Thyroid gland (tissue), 4 donors: Measurements from ENCODE around the gene CFHR2. TPM values are rescaled to one million over a fixed set of nuclear protein-coding genes. Genes with fewer than 3 reads are reported as not detected.
"Not testable (repeated sequence)": the region's sequence is repeated elsewhere in the genome, so short reads cannot be mapped to it uniquely, and the experiment has no call there.

Experiments used
- DNase-seq, 2 donors: peaks; one replicate each; pipeline ENCODE4 v3.0.0-alpha.2; 2019
- H3K27ac ChIP-seq, 3 donors: fragments of 200-600 bp; sonication (generic); 1 replicate in 2 of 3; 2 replicates in 1 of 3; pipeline ENCODE4 v1.5.1; 2016 to 2019; ENCODE audit warnings: mild to moderate bottlenecking in 1 of 3, moderate library complexity in 1 of 3
- H3K27me3 ChIP-seq: fragments of 200-600 bp; sonication (generic); one replicate; pipeline ENCODE4 v1.5.1; 2019
- H3K36me3 ChIP-seq, 2 donors: fragments of 200-600 bp; sonication (generic); one replicate each; pipeline ENCODE4 v1.5.1; 2016 to 2019
- H3K4me1 ChIP-seq, 2 donors: fragments of 200-600 bp; sonication (generic); one replicate each; pipeline ENCODE4 v1.5.1; 2017 to 2019
- H3K4me3 ChIP-seq, 3 donors: fragments of 200-600 bp; sonication (generic); replicated peaks in 1 of 3; 1 replicate in 2 of 3; 2 replicates in 1 of 3; pipeline ENCODE4 v1.5.1; 2016; ENCODE audit warnings: mild to moderate bottlenecking in 1 of 3
- H3K9me3 ChIP-seq: fragments of 200-600 bp; sonication (generic); one replicate; pipeline ENCODE4 v1.5.1; 2017
- POLR2A ChIP-seq, 2 donors: fragments of 450-650 bp; IDR thresholded peaks; one replicate each; pipeline ENCODE4 v1.6.1; 2017; ENCODE audit warnings: antibody characterized with exemption in 2 of 2, mild to moderate bottlenecking in 2 of 2, moderate library complexity in 1 of 2
- WGBS, 2 donors: methylation state at CpG; one replicate each; pipeline ENCODE4 v1.1.5; 2017; 5-methylcytosine and 5-hydroxymethylcytosine counted together
- intact Hi-C: fragments of 100-400 bp; cut with DNase I; formaldehyde crosslinking; loops from one replicate; pipeline ENCODE4 v1.15.1; 2023
- total RNA-seq, 4 donors: library from RNA; depleted of rRNA; stranded (reverse); fragments of >200 nt; gene quantifications; one replicate each; pipeline ENCODE4 v1.2.3, GENCODE V29; 2016
- TF ChIP-seq, protein P1 (sequence below), 6 experiments: fragments of 200-600 bp in 3 of 6; fragments of 450-650 bp in 3 of 6; sonication (generic) in 3 of 6; IDR thresholded peaks; one replicate each; pipeline ENCODE4 v1.5.1; 2016 to 2019; ENCODE audit warnings: antibody characterized with exemption in 6 of 6, mild to moderate bottlenecking in 2 of 6, inconsistent platforms in 1 of 6, moderate library complexity in 1 of 6

The CFHR2 gene
- total RNA-seq, 4 donors from 2014 or later, result not detected

- no peak overlapping the region for H3K4me3 ChIP-seq
- intact Hi-C loops, result no loop called here
- no peak overlapping the region for H3K27ac ChIP-seq
- WGBS, 2 donors, result 60 to 63% methylated on average over 3 of the region's 3 CpGs
- no peaks in the 10 kb centered on the region for H3K4me1 ChIP-seq
- H3K9me3 ChIP-seq, result no peaks in the 10 kb centered on the region
- TF ChIP-seq, protein P1, sequence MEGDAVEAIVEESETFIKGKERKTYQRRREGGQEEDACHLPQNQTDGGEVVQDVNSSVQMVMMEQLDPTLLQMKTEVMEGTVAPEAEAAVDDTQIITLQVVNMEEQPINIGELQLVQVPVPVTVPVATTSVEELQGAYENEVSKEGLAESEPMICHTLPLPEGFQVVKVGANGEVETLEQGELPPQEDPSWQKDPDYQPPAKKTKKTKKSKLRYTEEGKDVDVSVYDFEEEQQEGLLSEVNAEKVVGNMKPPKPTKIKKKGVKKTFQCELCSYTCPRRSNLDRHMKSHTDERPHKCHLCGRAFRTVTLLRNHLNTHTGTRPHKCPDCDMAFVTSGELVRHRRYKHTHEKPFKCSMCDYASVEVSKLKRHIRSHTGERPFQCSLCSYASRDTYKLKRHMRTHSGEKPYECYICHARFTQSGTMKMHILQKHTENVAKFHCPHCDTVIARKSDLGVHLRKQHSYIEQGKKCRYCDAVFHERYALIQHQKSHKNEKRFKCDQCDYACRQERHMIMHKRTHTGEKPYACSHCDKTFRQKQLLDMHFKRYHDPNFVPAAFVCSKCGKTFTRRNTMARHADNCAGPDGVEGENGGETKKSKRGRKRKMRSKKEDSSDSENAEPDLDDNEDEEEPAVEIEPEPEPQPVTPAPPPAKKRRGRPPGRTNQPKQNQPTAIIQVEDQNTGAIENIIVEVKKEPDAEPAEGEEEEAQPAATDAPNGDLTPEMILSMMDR (IDR thresholded peaks at IDR 0.05), result no peak
- H3K36me3 ChIP-seq, result no peaks in the 10 kb centered on the region
- DNase-seq, result no peak
- no peaks in the 10 kb centered on the region for H3K27me3 ChIP-seq
Observed at GRCh38 chr1:196960854-196961253, 17.3 kb downstream of the CFHR2 start.

GRCh38 chr1:196970182-196970581 lies 26.6 kb downstream of the CFHR2 start:
- intact Hi-C loops, result no loop called here
- H3K27ac ChIP-seq, result no peak overlapping the region
- no peak overlapping the region for H3K4me3 ChIP-seq
- no peaks in the 10 kb centered on the region for H3K4me1 ChIP-seq
- H3K9me3 ChIP-seq, result no peaks in the 10 kb centered on the region
- no peak for DNase-seq
- TF ChIP-seq POLR2A (IDR thresholded peaks at IDR 0.05), result no peak
- TF ChIP-seq, protein P1 (IDR thresholded peaks at IDR 0.05), result no peak
- no peaks in the 10 kb centered on the region for H3K36me3 ChIP-seq
- H3K27me3 ChIP-seq, result no peaks in the 10 kb centered on the region
- WGBS, 2 donors, result 75 to 90% methylated on average over 1 of the region's 1 CpG

GRCh38 chr1:196976278-196976677 lies 32.7 kb downstream of the CFHR2 start:
- Histone ChIP-seq H3K9me3 (no peaks in the 10 kb centered on the region), H3K27ac (no peak overlapping the region), H3K4me3 (no peak overlapping the region), H3K27me3 (no peaks in the 10 kb centered on the region), H3K36me3 (no peaks in the 10 kb centered on the region), H3K4me1 (no peaks in the 10 kb centered on the region)
- no peak for DNase-seq
- intact Hi-C loops, result no loop called here
- WGBS, 2 donors, result 88 to 89% methylated on average over 4 of the region's 4 CpGs
- TF ChIP-seq, protein P1 (IDR thresholded peaks at IDR 0.05), result no peak
- TF ChIP-seq POLR2A (IDR thresholded peaks at IDR 0.05), result no peak

- Histone ChIP-seq H3K9me3 (no peaks in the 10 kb centered on the region), H3K4me1 (no peaks in the 10 kb centered on the region), H3K27ac (no peak within 1 kb of the TSS), H3K36me3 (no peaks in the 10 kb centered on the region), H3K4me3 (no peak within 1 kb of the TSS), H3K27me3 (no peaks in the 10 kb centered on the region)
- no peak for DNase-seq
- WGBS, 2 donors, result 61 to 74% methylated on average over 5 of the region's 5 CpGs
- intact Hi-C loops, result no loop called here
- TF ChIP-seq POLR2A (IDR thresholded peaks at IDR 0.05), result no peak
- TF ChIP-seq, protein P1 (IDR thresholded peaks at IDR 0.05), result no peak
Observed at GRCh38 chr1:196977278-196977677, 33.7 kb downstream of the CFHR2 start, which contains the start of gene CFHR5. TSS of gene CFHR5 (plus strand) at chr1:196977556. CDS start at chr1:196977665, 109 bp downstream.

GRCh38 chr1:196980859-196981258 lies 37.3 kb downstream of the CFHR2 start:
- no peak for DNase-seq
- no peaks in the 10 kb centered on the region for H3K36me3 ChIP-seq
- H3K4me1 ChIP-seq, result no peaks in the 10 kb centered on the region
- no peaks in the 10 kb centered on the region for H3K9me3 ChIP-seq
- no peak overlapping the region for H3K27ac ChIP-seq
- 91 to 93% methylated on average over 1 of the region's 1 CpG for WGBS, 2 donors
- H3K27me3 ChIP-seq, result no peaks in the 10 kb centered on the region
- H3K4me3 ChIP-seq, result no peak overlapping the region
- TF ChIP-seq, protein P1 (IDR thresholded peaks at IDR 0.05), result no peak
- TF ChIP-seq POLR2A (IDR thresholded peaks at IDR 0.05), result no peak
- intact Hi-C loops, result no loop called here

DNA sequence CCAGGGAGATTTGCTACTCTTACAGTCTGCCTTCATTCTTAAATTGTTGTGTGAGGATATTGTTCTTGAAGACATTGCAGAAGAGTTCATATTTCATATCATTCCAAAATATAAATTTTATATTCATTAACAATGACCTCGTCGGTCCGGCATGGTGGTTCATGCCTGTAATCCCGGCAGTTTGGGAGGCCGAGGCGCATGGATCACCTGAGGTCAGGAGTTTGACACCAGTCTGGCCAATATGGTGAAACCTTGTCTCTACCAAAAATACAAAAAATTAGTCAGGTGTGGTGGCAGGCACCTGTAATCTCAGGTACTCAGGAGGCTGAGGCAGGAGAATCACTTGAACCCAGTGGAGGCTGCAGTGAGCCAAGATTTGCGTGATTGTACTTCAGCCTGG lies 38.7 kb downstream of the CFHR2 start:
- DNase-seq, H3K27me3 ChIP-seq, intact Hi-C loops, H3K36me3 ChIP-seq, H3K4me1 ChIP-seq, H3K9me3 ChIP-seq, H3K27ac ChIP-seq, H3K4me3 ChIP-seq: not testable (repeated sequence)
- WGBS, 2 donors, result 93 to 96% methylated on average over 7 of the region's 7 CpGs

DNA sequence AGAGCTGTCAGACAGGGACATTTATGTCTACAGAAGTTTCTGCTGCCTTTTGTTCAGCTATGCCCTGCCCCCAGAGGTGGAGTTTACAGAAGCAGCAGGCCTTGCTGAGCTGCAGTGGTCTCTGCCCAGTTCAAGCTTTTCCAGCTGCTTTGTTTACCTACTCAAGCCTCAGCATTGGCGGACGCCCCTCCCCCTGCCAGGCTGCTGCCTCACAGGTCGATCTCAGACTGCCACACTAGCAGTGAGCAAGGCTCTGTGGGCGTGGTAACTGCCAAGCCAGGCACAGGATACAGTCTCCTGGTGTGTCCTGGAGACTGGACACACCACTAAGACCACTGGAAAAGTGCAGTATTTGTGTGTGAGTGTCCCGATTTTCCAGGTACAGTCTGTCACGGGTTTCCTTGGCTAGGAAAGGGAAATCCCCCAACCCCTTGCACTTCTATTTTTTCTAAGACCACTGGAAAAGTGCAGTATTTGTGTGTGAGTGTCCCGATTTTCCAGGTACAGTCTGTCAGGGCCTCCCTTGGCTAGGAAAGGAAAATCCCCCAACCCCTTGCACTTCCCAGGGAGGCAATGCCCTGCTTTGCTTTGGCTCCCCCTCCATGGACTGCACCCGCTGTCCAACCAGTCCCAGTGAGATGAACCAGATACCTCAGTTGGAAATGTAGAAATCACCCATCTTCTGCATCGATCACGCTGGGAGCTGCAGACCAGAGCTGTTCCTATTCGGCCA lies 48.5 kb downstream of the CFHR2 start:
- 51 to 63% methylated on average over 10 to 11 of the region's 11 CpGs for WGBS, 2 donors
- H3K9me3 ChIP-seq, H3K4me1 ChIP-seq, H3K27me3 ChIP-seq, H3K27ac ChIP-seq, intact Hi-C loops, H3K4me3 ChIP-seq, H3K36me3 ChIP-seq: not testable (repeated sequence)
- peak; percentile 15 to 23 for DNase-seq
